ENCODE data around the gene ALOXE3.
A peak's percentile ranks its signal among the peaks of the same experiment; 100 is the strongest.

The ALOXE3 gene

DNA sequence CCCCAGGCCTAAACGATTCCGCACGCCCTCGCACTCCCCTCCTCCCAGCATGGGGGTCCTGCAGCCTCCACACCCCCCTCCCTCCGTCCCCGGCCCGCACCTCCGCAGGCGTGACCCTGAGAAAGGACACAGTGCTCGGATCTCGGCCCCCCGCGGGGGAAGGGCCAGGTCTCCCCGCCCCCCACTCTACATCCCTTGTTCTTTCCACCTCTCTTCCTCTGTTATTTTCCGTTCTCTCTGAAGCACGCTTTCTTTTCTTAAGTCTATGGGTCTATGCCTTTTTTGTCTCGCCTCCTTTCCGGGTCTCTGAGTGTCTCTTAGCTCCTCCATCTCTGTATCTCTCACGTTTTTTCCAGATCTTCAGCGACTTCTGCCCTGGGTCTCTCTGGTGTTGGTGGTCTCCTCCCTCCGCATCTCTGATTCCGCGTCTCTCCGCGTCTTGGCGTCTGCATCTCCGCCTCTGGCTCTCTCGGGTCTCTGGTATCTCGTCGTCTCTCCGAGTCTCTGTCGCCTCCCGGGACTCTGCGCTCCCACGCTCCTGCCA lies 7.7 kb upstream of the ALOXE3 start:
- DNase-seq (ENCODE audit: extremely low spot score): no peak
- TF ChIP-seq L3MBTL2 (conservative IDR thresholded peaks at IDR 0.05) (0 out of 2 replicates have a peak, but pooled peaks have one; percentile 25), FOXA1 (IDR thresholded peaks at IDR 0.05) (no peak)
- POLR2A ChIA-PET: interaction anchor here (0.9 to 2.1 kb wide), 8 partner anchors 11 to 169 kb away, joined by 3 to 13 read pairs (median 4); partner anchors contain the start of genes CTC1, PFAS, SLC25A35 and VAMP2
- CTCF ChIA-PET: interaction anchor here (0.7 to 1.1 kb wide), 2 partner anchors 47 to 115 kb away, joined by 3 read pairs; no protein-coding TSS in a partner anchor

- TF ChIP-seq FOXM1 (IDR thresholded peaks at IDR 0.05; ENCODE audit: borderline replicate concordance) (no peak), HDGF (IDR thresholded peaks at IDR 0.05; ENCODE audit: borderline replicate concordance) (no peak), LEF1 (IDR thresholded peaks at IDR 0.05; ENCODE audit: borderline replicate concordance) (no peak)
- CTCF ChIA-PET: interaction anchor here (0.6 kb wide), 1 partner anchor 53 kb away, joined by 4 read pairs; no protein-coding TSS in a partner anchor
- POLR2A ChIA-PET: interaction anchor here (1.2 to 2.8 kb wide), 5 partner anchors 27 to 170 kb away, joined by 5 to 22 read pairs (median 9); partner anchors contain the start of genes AURKB, PER1 and SLC25A35
- DNase-seq (ENCODE audit: extremely low spot score): peak; percentile 73
Observed at GRCh38 chr17:8125154-8125946, 7.0 kb upstream of the ALOXE3 start.

- POLR2A ChIA-PET: interaction anchor here (1.0 to 2.8 kb wide), 6 partner anchors 28 to 171 kb away, joined by 3 to 22 read pairs (median 7); partner anchors contain the start of genes AURKB, PER1 and SLC25A35
- CTCF ChIA-PET: interaction anchor here (0.6 to 1.0 kb wide), 5 partner anchors 34 to 154 kb away, joined by 3 to 8 read pairs (median 3); no protein-coding TSS in a partner anchor
Observed at GRCh38 chr17:8124350-8125153, 6.2 kb upstream of the ALOXE3 start.

DNA sequence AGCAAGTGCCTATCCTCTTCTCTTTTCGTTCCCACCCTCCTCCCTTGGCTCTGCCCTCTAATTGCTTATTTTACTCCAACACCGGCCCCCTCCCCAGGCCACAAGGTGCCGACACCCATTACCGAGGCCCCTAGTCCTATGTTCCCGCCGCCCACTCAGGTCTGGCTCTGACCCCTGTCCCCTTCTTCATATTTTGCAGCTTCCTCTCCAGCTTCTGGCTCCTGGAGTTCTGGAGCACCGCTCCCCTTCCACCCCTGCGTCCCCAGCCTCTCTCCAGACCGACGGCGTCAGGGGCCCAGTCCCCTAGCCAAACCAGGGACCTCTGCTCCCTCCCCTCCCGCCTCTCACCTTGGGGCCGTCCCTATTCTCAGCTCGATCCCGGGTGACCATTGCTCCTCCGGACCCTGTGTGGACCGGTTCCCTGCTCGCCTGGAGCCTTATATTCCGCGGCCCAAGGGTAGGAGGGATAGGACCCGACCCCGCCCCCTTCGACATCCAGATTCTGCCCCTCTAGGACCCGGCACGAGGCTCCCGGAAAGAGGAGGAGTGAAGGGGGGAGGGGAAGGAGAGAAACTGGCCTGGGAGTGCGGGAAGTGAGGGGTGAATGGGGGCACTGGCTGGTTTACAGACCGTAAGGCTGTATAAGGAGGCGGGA lies 5.5 kb upstream of the ALOXE3 start, which contains the start of gene HES7:
Gene HES7, minus strand, starts transcription at position 412 of the 655 bp plus-strand sequence. Its CDS starts 22 bp downstream, at position 390.
- no peak for TF ChIP-seq HDGF (IDR thresholded peaks at IDR 0.05; ENCODE audit: borderline replicate concordance)
- TF ChIP-seq L3MBTL2 (conservative IDR thresholded peaks at IDR 0.05): peak; percentile 57
- ChIA-PET POLR2A (interaction anchor here (1.0 to 2.8 kb wide), 8 partner anchors 11 to 172 kb away, joined by 3 to 22 read pairs (median 4); partner anchors contain the start of genes AURKB, PER1 and SLC25A35), CTCF (interaction anchor here (0.6 to 1.0 kb wide), 4 partner anchors 9 to 155 kb away, joined by 3 to 8 read pairs (median 3); no protein-coding TSS in a partner anchor)
- DNase-seq (ENCODE audit: extremely low spot score): no peak

More at GRCh38 chr17:8124350-8125153, 6.2 kb upstream of the ALOXE3 start:
- TF ChIP-seq FOXM1 (IDR thresholded peaks at IDR 0.05; ENCODE audit: borderline replicate concordance) (no peak), SUZ12 (IDR thresholded peaks at IDR 0.05) (no peak), ZNF384 (IDR thresholded peaks at IDR 0.05) (no peak), L3MBTL2 (conservative IDR thresholded peaks at IDR 0.05) (no peak), LEF1 (IDR thresholded peaks at IDR 0.05; ENCODE audit: borderline replicate concordance) (no peak), FOXK2 (IDR thresholded peaks at IDR 0.05) (no peak), PKNOX1 (IDR thresholded peaks at IDR 0.05) (no peak), FOXA1 (IDR thresholded peaks at IDR 0.05) (no peak), ELF4 (IDR thresholded peaks at IDR 0.05) (no peak), TARDBP (IDR thresholded peaks at IDR 0.05) (no peak), ARNT (IDR thresholded peaks at IDR 0.05) (no peak), NFRKB (IDR thresholded peaks at IDR 0.05) (no peak), SP1 (IDR thresholded peaks at IDR 0.05) (no peak), CTBP1 (IDR thresholded peaks at IDR 0.05; ENCODE audit: borderline replicate concordance) (no peak), HDGF (IDR thresholded peaks at IDR 0.05; ENCODE audit: borderline replicate concordance) (no peak), BHLHE40 (IDR thresholded peaks at IDR 0.05; ENCODE audit: borderline replicate concordance) (no peak)
- no peak for DNase-seq (ENCODE audit: extremely low spot score)

DNA sequence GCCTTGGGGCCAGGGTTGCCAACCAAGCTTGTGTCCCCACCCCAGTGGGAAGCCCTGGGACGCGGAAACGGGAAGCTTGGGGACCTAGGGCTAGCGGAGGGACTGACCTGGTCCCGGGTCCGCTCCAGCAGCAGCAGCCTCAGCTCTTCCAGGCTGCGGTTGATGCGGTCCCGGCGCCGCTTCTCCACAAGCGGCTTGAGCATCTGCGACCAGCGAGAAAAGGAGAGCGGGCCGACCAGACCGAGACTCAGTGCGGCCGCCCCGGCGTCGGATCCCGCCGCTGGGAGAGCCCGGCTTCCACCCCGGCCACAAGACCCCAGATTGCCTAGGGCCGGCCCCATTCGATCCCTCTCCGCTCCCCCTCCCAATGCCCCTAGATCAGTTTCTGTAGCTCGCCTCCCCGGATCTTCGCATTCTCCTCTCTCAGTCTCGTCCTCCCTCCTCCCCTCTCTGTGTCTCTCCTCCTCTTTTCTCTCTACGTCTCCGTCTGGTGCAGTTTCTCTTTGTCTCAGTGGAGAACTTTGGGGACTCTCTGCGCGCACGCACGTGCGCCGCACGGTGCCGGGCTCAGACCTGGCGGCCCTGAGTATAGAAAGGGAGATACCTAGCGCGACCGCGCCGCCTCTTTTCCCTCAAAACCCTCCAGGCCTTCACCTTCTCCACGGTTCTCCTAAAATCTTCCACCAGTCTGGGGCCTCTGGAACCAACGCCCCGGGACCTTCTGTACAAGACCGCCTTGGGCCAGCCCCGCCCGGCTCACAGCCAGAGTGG lies 4.8 kb upstream of the ALOXE3 start:
- ChIA-PET POLR2A (interaction anchor here (0.5 to 2.8 kb wide), 8 partner anchors 12 to 172 kb away, joined by 3 to 22 read pairs (median 4); partner anchors contain the start of genes AURKB, PER1, PFAS and SLC25A35), CTCF (interaction anchor here (0.6 to 1.3 kb wide), 3 partner anchors 9 to 35 kb away, joined by 3 read pairs; no protein-coding TSS in a partner anchor)
- no peak for TF ChIP-seq BHLHE40 (IDR thresholded peaks at IDR 0.05; ENCODE audit: borderline replicate concordance)
- peak; percentile 94 for TF ChIP-seq L3MBTL2 (conservative IDR thresholded peaks at IDR 0.05)
- DNase-seq (ENCODE audit: extremely low spot score): no peak

- CTCF ChIA-PET: interaction anchor here (0.7 to 1.3 kb wide), 3 partner anchors 36 to 96 kb away, joined by 3 read pairs; no protein-coding TSS in a partner anchor
- POLR2A ChIA-PET: interaction anchor here (0.5 to 2.8 kb wide), 8 partner anchors 30 to 173 kb away, joined by 3 to 22 read pairs (median 4); partner anchors contain the start of genes AURKB, PER1, PFAS and SLC25A35
- no peak for DNase-seq (ENCODE audit: extremely low spot score)
- TF ChIP-seq FOXM1 (IDR thresholded peaks at IDR 0.05; ENCODE audit: borderline replicate concordance) (no peak), PKNOX1 (IDR thresholded peaks at IDR 0.05) (no peak), CTBP1 (IDR thresholded peaks at IDR 0.05; ENCODE audit: borderline replicate concordance) (no peak), FOXK2 (IDR thresholded peaks at IDR 0.05) (no peak), LEF1 (IDR thresholded peaks at IDR 0.05; ENCODE audit: borderline replicate concordance) (no peak), NFRKB (IDR thresholded peaks at IDR 0.05) (no peak), FOXA1 (IDR thresholded peaks at IDR 0.05) (no peak)
Observed at GRCh38 chr17:8122422-8122923, 4.2 kb upstream of the ALOXE3 start.
